Hair follicular keratinocyte (primary cell): ENCODE data around the gene DNASE1L2. TPM values are rescaled to one million over a fixed set of nuclear protein-coding genes. Genes with fewer than 3 reads are reported as not detected.

ENCODE experiments used
- total RNA-seq: library from RNA; depleted of rRNA; stranded (reverse); fragments of >200 nt; gene quantifications from 2 replicates; pipeline ENCODE4 v1.2.3, GENCODE V29; 2015

Gene DNASE1L2
- total RNA-seq = 0.78 TPM in 1 of 2 replicates, not detected in the other

GRCh38 chr16:2236337-2237101 is at the start of gene DNASE1L2:
DNASE1L2 (plus strand) TSS chr16:2236444; CDS start chr16:2236817, 373 bp downstream.

GRCh38 chr16:2196162-2196980 is 39.9 kb upstream of the DNASE1L2 start, which contains the start of gene CASKIN1:
CASKIN1 (minus strand) TSS chr16:2196605; CDS start chr16:2196432, 173 bp downstream.

GRCh38 chr16:2205104-2205966 is 30.9 kb upstream of the DNASE1L2 start, which contains the start of gene MLST8:
MLST8 (plus strand) TSS chr16:2205454; CDS start chr16:2206086, 632 bp downstream.

GRCh38 chr16:2210386-2211365 is 25.6 kb upstream of the DNASE1L2 start, which contains the start of gene BRICD5:
BRICD5 (minus strand) TSS chr16:2210863; CDS start chr16:2210833, 30 bp downstream.

GRCh38 chr16:2214719-2214968 is 21.6 kb upstream of the DNASE1L2 start, which contains the start of gene PGP:
PGP (minus strand) TSS chr16:2214840; CDS start chr16:2214777, 63 bp downstream.

GRCh38 chr16:2223221-2223941 is 12.9 kb upstream of the DNASE1L2 start, which contains the start of gene E4F1:
E4F1 (plus strand) TSS chr16:2223591; CDS start chr16:2223614, 23 bp downstream.

GRCh38 chr16:2251296-2252111 is 15.3 kb downstream of the DNASE1L2 start, which contains the start of gene ECI1:
ECI1 (minus strand) TSS chr16:2251587; CDS start chr16:2251566, 21 bp downstream.

GRCh38 chr16:2267913-2268666 is 31.8 kb downstream of the DNASE1L2 start, which contains the start of gene RNPS1:
RNPS1 (minus strand) TSS chr16:2268126; CDS start chr16:2264643, 3,483 bp downstream.

Other genes starting within 250 kb of the DNASE1L2 start
- gene SYNGR3, start 246.5 kb upstream of the DNASE1L2 start, total RNA-seq = 0.68 and 5.4 TPM in 2 replicates
- 62.8 and 87.5 TPM in 2 replicates for gene ZNF598, start 226.6 kb upstream of the DNASE1L2 start, total RNA-seq
- 0.68 TPM in 1 of 2 replicates, not detected in the other for gene NPW, start 216.7 kb upstream of the DNASE1L2 start, total RNA-seq
- 7.6 and 7.9 TPM in 2 replicates for gene NHERF2, start 209.5 kb upstream of the DNASE1L2 start, total RNA-seq
- 23.2 and 40.5 TPM in 2 replicates for gene NTHL1, start 188.6 kb upstream of the DNASE1L2 start, total RNA-seq
- 22.3 and 23.4 TPM in 2 replicates for gene TSC2, start 188.5 kb upstream of the DNASE1L2 start, total RNA-seq
- gene PKD1, start 100.5 kb upstream of the DNASE1L2 start, total RNA-seq = 44.1 and 44.7 TPM in 2 replicates
- gene RAB26, start 87.8 kb upstream of the DNASE1L2 start, total RNA-seq = not detected in 2 replicates
- gene TRAF7, start 80.7 kb upstream of the DNASE1L2 start, total RNA-seq = 70.1 and 85.1 TPM in 2 replicates
- gene CASKIN1, start 39.8 kb upstream of the DNASE1L2 start, total RNA-seq = under 0.01 and 0.16 TPM in 2 replicates
- 94.2 and 110 TPM in 2 replicates for gene MLST8, start 31.0 kb upstream of the DNASE1L2 start, total RNA-seq
- 0.55 and 2.0 TPM in 2 replicates for gene BRICD5, start 25.6 kb upstream of the DNASE1L2 start, total RNA-seq
- 18.6 and 24.5 TPM in 2 replicates for gene PGP, start 21.6 kb upstream of the DNASE1L2 start, total RNA-seq
- 24.7 and 29.4 TPM in 2 replicates for gene E4F1, start 12.9 kb upstream of the DNASE1L2 start, total RNA-seq
- 58.9 and 66.1 TPM in 2 replicates for gene ECI1, start 15.1 kb downstream of the DNASE1L2 start, total RNA-seq
- gene RNPS1, start 31.7 kb downstream of the DNASE1L2 start, total RNA-seq = 162 and 206 TPM in 2 replicates
- 0.16 TPM in 1 of 2 replicates, not detected in the other for gene ABCA3, start 104.3 kb downstream of the DNASE1L2 start, total RNA-seq
- gene CCNF, start 193.0 kb downstream of the DNASE1L2 start, total RNA-seq = 10.7 and 35.5 TPM in 2 replicates
- 5.6 and 14.3 TPM in 2 replicates for gene TEDC2, start 223.7 kb downstream of the DNASE1L2 start, total RNA-seq
- not detected in 2 replicates for gene NTN3, start 234.9 kb downstream of the DNASE1L2 start, total RNA-seq
- gene TBC1D24, start 238.7 kb downstream of the DNASE1L2 start, total RNA-seq = 4.1 and 4.9 TPM in 2 replicates